HAP-1 (cell line): ENCODE measurements around the gene CLMP.
A peak's percentile ranks its signal among the peaks of the same experiment; 100 is the strongest.
"Not testable (repeated sequence)": the region's sequence is repeated elsewhere in the genome, so short reads cannot be mapped to it uniquely, and the experiment has no call there.

Source experiments
- DNase-seq, 2 experiments: peaks; one replicate each; pipeline ENCODE4 v3.0.0-alpha.2; 2016 to 2020; ENCODE audit warnings: low spot score in 2 of 2
- H3K27me3 ChIP-seq: fragments of 250-450 bp; sonication (Bioruptor Pico); 2 replicates; pipeline ENCODE4 v1.5.1; 2020; ENCODE audit warnings: low read depth, mild to moderate bottlenecking, moderate library complexity
- H3K36me3 ChIP-seq: fragments of 250-450 bp; sonication (Bioruptor Pico); replicated peaks from 2 replicates; pipeline ENCODE4 v1.5.1; 2020; ENCODE audit warnings: mild to moderate bottlenecking
- H3K4me1 ChIP-seq: fragments of 250-450 bp; sonication (Bioruptor Pico); 2 replicates; pipeline ENCODE4 v1.5.1; 2020; ENCODE audit warnings: mild to moderate bottlenecking
- H3K4me3 ChIP-seq: fragments of 250-450 bp; sonication (Bioruptor Pico); 2 replicates; pipeline ENCODE4 v1.5.1; 2020; ENCODE audit warnings: mild to moderate bottlenecking, moderate library complexity
- H3K9me3 ChIP-seq: fragments of 250-450 bp; sonication (Bioruptor Pico); 2 replicates; pipeline ENCODE4 v1.5.1; 2020; ENCODE audit warnings: mild to moderate bottlenecking, moderate library complexity
- in situ Hi-C: fragments of 300-500 bp; cut with MboI; formaldehyde crosslinking; loops from 3 replicates; pipeline ENCODE4 v1.14.3; 2020; ENCODE audit warnings: low sequenced_read_pairs, inconsistent platforms, mixed read lengths

The CLMP gene

GRCh38 chr11:123060277-123061000, 134.6 kb downstream of the CLMP start:
- no peaks in the 10 kb centered on the region for H3K27me3 ChIP-seq
- H3K4me1 ChIP-seq = peaks cover 24% of the 10 kb centered on the region
- DNase-seq = peak in 1 of 2 experiments; percentile 47
- peak overlapping the region; percentile 99 for H3K4me3 ChIP-seq
- in situ Hi-C loops = no loop called here
- peaks cover 69% of the 10 kb centered on the region for H3K36me3 ChIP-seq
- no peaks in the 10 kb centered on the region for H3K9me3 ChIP-seq

GRCh38 chr11:123059041-123059920, 135.8 kb downstream of the CLMP start:
- in situ Hi-C loops, DNase-seq, H3K27me3 ChIP-seq, H3K9me3 ChIP-seq: not testable (repeated sequence)
- peak overlapping the region; percentile 99 for H3K4me3 ChIP-seq
- H3K4me1 ChIP-seq = peaks cover 22% of the 10 kb centered on the region
- peaks cover 73% of the 10 kb centered on the region for H3K36me3 ChIP-seq

- peaks cover 80% of the 10 kb centered on the region for H3K36me3 ChIP-seq
- H3K4me1 ChIP-seq = peaks cover 14% of the 10 kb centered on the region
- DNase-seq = no peak
- H3K4me3 ChIP-seq = no peak overlapping the region
- in situ Hi-C loops = no loop called here
- no peaks in the 10 kb centered on the region for H3K9me3 ChIP-seq
- H3K27me3 ChIP-seq = no peaks in the 10 kb centered on the region
These were observed 137.3 kb downstream of the CLMP start for GRCh38 chr11:123057661-123058305.

GRCh38 chr11:123056835-123057491, 138.1 kb downstream of the CLMP start:
- in situ Hi-C loops = no loop called here

GRCh38 chr11:123055191-123055901, 139.7 kb downstream of the CLMP start:
- DNase-seq = peak in 1 of 2 experiments; percentile 43
- in situ Hi-C loops = no loop called here
- Histone ChIP-seq H3K4me3 (no peak overlapping the region), H3K4me1 (peaks cover 14% of the 10 kb centered on the region), H3K9me3 (no peaks in the 10 kb centered on the region), H3K27me3 (no peaks in the 10 kb centered on the region), H3K36me3 (peaks cover 62% of the 10 kb centered on the region)

More at GRCh38 chr11:123056835-123057491, 138.1 kb downstream of the CLMP start:
- Histone ChIP-seq H3K36me3 (peaks cover 77% of the 10 kb centered on the region), H3K27me3 (no peaks in the 10 kb centered on the region), H3K9me3 (no peaks in the 10 kb centered on the region), H3K4me3 (no peak overlapping the region), H3K4me1 (peaks cover 14% of the 10 kb centered on the region)
- DNase-seq = no peak

- Histone ChIP-seq H3K4me3 (no peak overlapping the region), H3K36me3 (peaks cover 53% of the 10 kb centered on the region), H3K4me1 (peaks cover 14% of the 10 kb centered on the region), H3K27me3 (no peaks in the 10 kb centered on the region), H3K9me3 (no peaks in the 10 kb centered on the region)
- in situ Hi-C loops = no loop called here
- peak; percentile 48 to 83 for DNase-seq
These were observed 140.6 kb downstream of the CLMP start for GRCh38 chr11:123054301-123055065.

GRCh38 chr11:123052901-123053721, 141.9 kb downstream of the CLMP start:
- peaks cover 39% of the 10 kb centered on the region for H3K36me3 ChIP-seq
- in situ Hi-C loops = no loop called here

GRCh38 chr11:123051634-123052033, 143.4 kb downstream of the CLMP start:
- DNase-seq = no peak
- peaks cover 24% of the 10 kb centered on the region for H3K36me3 ChIP-seq
- no peaks in the 10 kb centered on the region for H3K9me3 ChIP-seq
- H3K4me1 ChIP-seq = no peaks in the 10 kb centered on the region
- H3K4me3 ChIP-seq = no peak overlapping the region
- in situ Hi-C loops = no loop called here
- H3K27me3 ChIP-seq = no peaks in the 10 kb centered on the region

More at GRCh38 chr11:123052901-123053721, 141.9 kb downstream of the CLMP start:
- no peak overlapping the region for H3K4me3 ChIP-seq
- no peaks in the 10 kb centered on the region for H3K9me3 ChIP-seq
- H3K4me1 ChIP-seq = no peaks in the 10 kb centered on the region; the same call in 1 of the 2 replicates
- no peak for DNase-seq
- H3K27me3 ChIP-seq = no peaks in the 10 kb centered on the region

- H3K9me3 ChIP-seq = no peaks in the 10 kb centered on the region
- no peak overlapping the region for H3K4me3 ChIP-seq
- H3K36me3 ChIP-seq = peaks cover 20% of the 10 kb centered on the region
- no peak for DNase-seq
- in situ Hi-C loops = no loop called here
- H3K27me3 ChIP-seq = no peaks in the 10 kb centered on the region
- H3K4me1 ChIP-seq = no peaks in the 10 kb centered on the region
These were observed 143.9 kb downstream of the CLMP start for GRCh38 chr11:123051146-123051545.

- Histone ChIP-seq H3K27me3 (no peaks in the 10 kb centered on the region), H3K4me1 (no peaks in the 10 kb centered on the region), H3K4me3 (no peak overlapping the region), H3K36me3 (no peaks in the 10 kb centered on the region), H3K9me3 (no peaks in the 10 kb centered on the region)
- in situ Hi-C loops = no loop called here
- no peak for DNase-seq
These were observed 147.1 kb downstream of the CLMP start for GRCh38 chr11:123047947-123048293.

GRCh38 chr11:123047266-123047946, 147.6 kb downstream of the CLMP start:
- Histone ChIP-seq H3K9me3 (no peaks in the 10 kb centered on the region), H3K36me3 (no peaks in the 10 kb centered on the region), H3K4me3 (no peak overlapping the region), H3K4me1 (no peaks in the 10 kb centered on the region), H3K27me3 (no peaks in the 10 kb centered on the region)
- in situ Hi-C loops = no loop called here
- no peak for DNase-seq
